Coronary artery (tissue), 2 donors: ENCODE data around the gene LARP1.
"Not testable (repeated sequence)": the region's sequence is repeated elsewhere in the genome, so short reads cannot be mapped to it uniquely, and the experiment has no call there.

Experiments used
- DNase-seq: peaks from one replicate; pipeline ENCODE4 v3.0.0-alpha.2; 2017; ENCODE audit warnings: low spot score
- H3K27ac ChIP-seq, 2 donors: fragments of 200-600 bp; sonication (generic); one replicate each; pipeline ENCODE4 v1.5.1; 2016 to 2019
- H3K4me3 ChIP-seq: fragments of 200-600 bp; sonication (generic); 2 replicates; pipeline ENCODE4 v1.5.1; 2016; ENCODE audit warnings: mild to moderate bottlenecking, moderate library complexity
- CTCF ChIP-seq: fragments of 200-600 bp; sonication (generic); IDR thresholded peaks from one replicate; pipeline ENCODE4 v1.5.1; 2019; ENCODE audit warnings: antibody characterized with exemption

Gene LARP1

GRCh38 chr5:154723740-154724505 is 31.3 kb upstream of the LARP1 start:
- TF ChIP-seq CTCF = no peak

GRCh38 chr5:154727361-154727760 is 27.8 kb upstream of the LARP1 start:
- DNase-seq = no peak
- no peak for TF ChIP-seq CTCF
- Histone ChIP-seq H3K4me3 (no peak overlapping the region), H3K27ac (no peak overlapping the region)

More at GRCh38 chr5:154723740-154724505, 31.3 kb upstream of the LARP1 start:
- no peak for DNase-seq
- Histone ChIP-seq H3K4me3 (no peak overlapping the region), H3K27ac (no peak overlapping the region)

DNA sequence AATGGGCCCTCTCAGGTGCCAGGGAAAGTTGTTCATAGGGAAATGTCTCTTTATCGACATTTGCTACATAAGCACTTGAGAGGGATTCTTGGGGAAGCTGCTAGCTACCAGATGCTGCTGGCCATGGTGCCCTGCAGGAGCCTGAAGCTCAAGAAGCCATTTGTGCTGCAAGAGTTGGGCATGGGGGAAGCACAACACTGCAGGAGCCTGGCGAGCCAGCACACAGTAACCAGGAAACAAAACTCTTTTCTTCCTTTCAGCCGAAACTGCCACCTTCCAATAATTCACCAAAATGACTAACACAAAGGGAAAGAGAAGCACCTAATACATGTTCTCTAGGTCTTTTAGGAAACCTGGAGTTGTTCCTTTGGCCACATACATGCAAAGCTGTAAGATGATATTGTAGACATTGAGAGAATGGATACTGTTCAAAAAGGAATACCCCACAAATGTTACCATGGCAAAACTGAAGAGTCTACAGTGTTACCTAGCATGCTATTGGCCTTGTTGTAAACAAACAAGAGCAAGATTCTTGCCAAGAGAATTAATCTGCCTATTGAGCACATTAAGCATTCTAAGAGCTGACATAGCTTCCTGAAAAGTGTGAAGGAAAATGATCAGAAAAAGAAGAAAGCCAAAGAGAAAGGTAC is 26.1 kb upstream of the LARP1 start:
- DNase-seq = no peak
- no peak for TF ChIP-seq CTCF
- H3K4me3 ChIP-seq = no peak overlapping the region
- H3K27ac ChIP-seq = no peak overlapping the region

DNA sequence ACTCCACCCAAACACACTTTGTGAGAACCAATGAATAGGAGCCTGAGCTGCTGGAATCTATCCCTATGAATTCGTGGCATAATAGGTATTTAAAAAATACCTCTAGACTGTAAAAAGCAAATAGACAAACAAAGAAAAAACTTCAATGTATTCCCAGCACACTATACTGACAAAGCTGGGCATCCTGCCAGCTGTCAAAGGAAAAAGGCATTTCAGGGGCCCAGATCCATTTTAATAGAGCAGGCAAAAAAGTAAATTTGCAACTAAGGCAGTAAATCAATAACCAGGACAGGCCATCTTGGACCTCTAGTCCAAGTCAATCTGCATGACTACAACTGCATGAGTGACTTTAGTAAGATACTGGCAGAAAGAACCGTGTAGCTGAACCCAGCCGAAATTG is 25.6 kb upstream of the LARP1 start:
- no peak overlapping the region for H3K4me3 ChIP-seq
- no peak for DNase-seq
- no peak overlapping the region for H3K27ac ChIP-seq
- no peak for TF ChIP-seq CTCF

GRCh38 chr5:154730761-154731160 is 24.4 kb upstream of the LARP1 start:
- not testable (repeated sequence) for DNase-seq, H3K4me3 ChIP-seq, H3K27ac ChIP-seq

DNA sequence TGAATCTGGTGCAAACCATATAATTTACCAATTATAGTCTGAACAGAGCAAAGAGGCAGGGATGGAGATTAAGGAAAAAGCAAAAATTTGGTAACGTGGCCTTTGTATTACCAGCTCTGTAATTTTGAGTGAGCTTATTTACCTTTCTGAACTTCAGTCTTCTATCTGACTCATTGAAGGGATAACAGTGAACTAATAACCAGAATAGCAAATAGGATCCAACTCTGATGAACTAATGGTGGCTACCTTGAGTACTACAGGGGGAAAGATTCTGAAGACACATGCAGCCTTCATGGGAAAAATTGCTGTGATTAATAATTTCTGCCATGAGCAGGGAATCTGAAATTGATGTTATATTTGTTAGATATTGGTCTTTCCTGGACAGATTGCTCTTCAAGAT is 23.0 kb upstream of the LARP1 start:
- Histone ChIP-seq H3K4me3 (no peak overlapping the region), H3K27ac (no peak overlapping the region)
- no peak for TF ChIP-seq CTCF
- DNase-seq = no peak

GRCh38 chr5:154734370-154735248 is 20.6 kb upstream of the LARP1 start:
- H3K4me3 ChIP-seq = no peak overlapping the region
- no peak overlapping the region for H3K27ac ChIP-seq
- DNase-seq = no peak
- TF ChIP-seq CTCF = no peak

- H3K4me3 ChIP-seq, H3K27ac ChIP-seq, DNase-seq: not testable (repeated sequence)
These were observed 19.8 kb upstream of the LARP1 start for GRCh38 chr5:154735362-154735761.

- not testable (repeated sequence) for H3K27ac ChIP-seq, H3K4me3 ChIP-seq, DNase-seq
These were observed 18.8 kb upstream of the LARP1 start for GRCh38 chr5:154736372-154736771.
